Measurements from ENCODE around the gene TBL1X. TPM values are rescaled to one million over a fixed set of nuclear protein-coding genes. Genes with fewer than 3 reads are reported as not detected.
"Not testable (repeated sequence)": the region's sequence is repeated elsewhere in the genome, so short reads cannot be mapped to it uniquely, and the experiment has no call there.

Gene TBL1X
- total RNA-seq, 1 donor from 2014 or later, result 21.4 TPM

DNA sequence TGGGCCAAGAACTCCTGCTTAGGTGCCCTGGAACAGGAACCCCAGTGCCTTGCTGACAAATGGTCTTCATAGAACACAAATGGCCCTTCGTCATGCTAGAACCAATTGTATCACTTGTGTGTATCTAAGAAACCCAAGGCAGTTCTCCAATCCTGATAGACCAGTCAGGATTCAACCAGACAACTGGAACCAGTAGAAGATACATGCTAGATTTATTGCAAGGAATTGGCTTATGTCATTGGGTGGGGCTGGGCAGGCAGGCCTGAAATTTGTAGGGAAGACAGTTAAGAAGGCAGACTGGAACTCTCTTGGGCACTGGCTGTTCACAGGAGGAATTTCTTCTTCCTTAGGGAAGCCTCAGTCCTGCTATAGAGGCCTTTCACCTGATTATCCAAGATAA is 17.0 kb upstream of the TBL1X start:
- Mint-ChIP-seq H3K4me3 (ENCODE audit: unreplicated experiment) (no peak overlapping the region), H3K4me1 (ENCODE audit: low read depth) (peaks cover 6% of the 10 kb centered on the region), H3K27ac (ENCODE audit: unreplicated experiment) (no peak overlapping the region), H3K27me3 (ENCODE audit: low read depth) (no peaks in the 10 kb centered on the region), H3K9me3 (ENCODE audit: low read depth) (peaks cover 5% of the 10 kb centered on the region), H3K36me3 (ENCODE audit: low read depth) (peaks cover 2% of the 10 kb centered on the region)
- DNase-seq (ENCODE audit: low spot score), result no peak
- TF ChIP-seq, protein P1, sequence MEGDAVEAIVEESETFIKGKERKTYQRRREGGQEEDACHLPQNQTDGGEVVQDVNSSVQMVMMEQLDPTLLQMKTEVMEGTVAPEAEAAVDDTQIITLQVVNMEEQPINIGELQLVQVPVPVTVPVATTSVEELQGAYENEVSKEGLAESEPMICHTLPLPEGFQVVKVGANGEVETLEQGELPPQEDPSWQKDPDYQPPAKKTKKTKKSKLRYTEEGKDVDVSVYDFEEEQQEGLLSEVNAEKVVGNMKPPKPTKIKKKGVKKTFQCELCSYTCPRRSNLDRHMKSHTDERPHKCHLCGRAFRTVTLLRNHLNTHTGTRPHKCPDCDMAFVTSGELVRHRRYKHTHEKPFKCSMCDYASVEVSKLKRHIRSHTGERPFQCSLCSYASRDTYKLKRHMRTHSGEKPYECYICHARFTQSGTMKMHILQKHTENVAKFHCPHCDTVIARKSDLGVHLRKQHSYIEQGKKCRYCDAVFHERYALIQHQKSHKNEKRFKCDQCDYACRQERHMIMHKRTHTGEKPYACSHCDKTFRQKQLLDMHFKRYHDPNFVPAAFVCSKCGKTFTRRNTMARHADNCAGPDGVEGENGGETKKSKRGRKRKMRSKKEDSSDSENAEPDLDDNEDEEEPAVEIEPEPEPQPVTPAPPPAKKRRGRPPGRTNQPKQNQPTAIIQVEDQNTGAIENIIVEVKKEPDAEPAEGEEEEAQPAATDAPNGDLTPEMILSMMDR (IDR thresholded peaks at IDR 0.05), result no peak

- no peak overlapping the region for H3K4me3 Mint-ChIP-seq (ENCODE audit: unreplicated experiment)
- H3K27ac Mint-ChIP-seq (ENCODE audit: unreplicated experiment), result no peak overlapping the region
- peaks cover 7% of the 10 kb centered on the region for H3K9me3 Mint-ChIP-seq (ENCODE audit: low read depth)
- H3K27me3 Mint-ChIP-seq (ENCODE audit: low read depth), result no peaks in the 10 kb centered on the region
- DNase-seq (ENCODE audit: low spot score), result no peak
- no peaks in the 10 kb centered on the region for H3K36me3 Mint-ChIP-seq (ENCODE audit: low read depth)
- TF ChIP-seq, protein P1 (IDR thresholded peaks at IDR 0.05), result no peak
- no peaks in the 10 kb centered on the region for H3K4me1 Mint-ChIP-seq (ENCODE audit: low read depth)
Measured at GRCh38 chrX:9456250-9457074, 8.4 kb upstream of the TBL1X start.

- not testable (repeated sequence) for H3K4me1 Mint-ChIP-seq (ENCODE audit: low read depth); H3K36me3 Mint-ChIP-seq (ENCODE audit: low read depth); H3K27me3 Mint-ChIP-seq (ENCODE audit: low read depth); H3K4me3 Mint-ChIP-seq (ENCODE audit: unreplicated experiment); DNase-seq (ENCODE audit: low spot score); H3K9me3 Mint-ChIP-seq (ENCODE audit: low read depth); H3K27ac Mint-ChIP-seq (ENCODE audit: unreplicated experiment)
Measured at GRCh38 chrX:9458034-9458433, 6.8 kb upstream of the TBL1X start.

GRCh38 chrX:9458516-9459078 is 6.3 kb upstream of the TBL1X start:
- Mint-ChIP-seq H3K4me3 (ENCODE audit: unreplicated experiment) (no peak overlapping the region), H3K9me3 (ENCODE audit: low read depth) (peaks cover 7% of the 10 kb centered on the region), H3K36me3 (ENCODE audit: low read depth) (no peaks in the 10 kb centered on the region), H3K4me1 (ENCODE audit: low read depth) (peaks cover 12% of the 10 kb centered on the region), H3K27me3 (ENCODE audit: low read depth) (no peaks in the 10 kb centered on the region), H3K27ac (ENCODE audit: unreplicated experiment) (no peak overlapping the region)
- TF ChIP-seq, protein P1 (IDR thresholded peaks at IDR 0.05), result no peak
- DNase-seq (ENCODE audit: low spot score), result no peak

- DNase-seq (ENCODE audit: low spot score), result no peak
- H3K27ac Mint-ChIP-seq (ENCODE audit: unreplicated experiment), result no peak overlapping the region
- H3K9me3 Mint-ChIP-seq (ENCODE audit: low read depth), result peaks cover 7% of the 10 kb centered on the region
- TF ChIP-seq, protein P1 (IDR thresholded peaks at IDR 0.05), result no peak
- no peaks in the 10 kb centered on the region for H3K27me3 Mint-ChIP-seq (ENCODE audit: low read depth)
- H3K36me3 Mint-ChIP-seq (ENCODE audit: low read depth), result no peaks in the 10 kb centered on the region
- H3K4me3 Mint-ChIP-seq (ENCODE audit: unreplicated experiment), result no peak overlapping the region
- H3K4me1 Mint-ChIP-seq (ENCODE audit: low read depth), result peaks cover 16% of the 10 kb centered on the region
Measured at GRCh38 chrX:9459186-9459748, 5.6 kb upstream of the TBL1X start.

All from chondrocyte (in vitro differentiated cells).